ENCODE measurements around the gene PPP1R1C.

GRCh38 chr2:182117196-182117595 lies 131.5 kb downstream of the PPP1R1C start:
- TF ChIP-seq CTCF (IDR thresholded peaks at IDR 0.05) (no peak), POLR2A (IDR thresholded peaks at IDR 0.05; ENCODE audit: low read depth) (no peak), POLR2AphosphoS5 (IDR thresholded peaks at IDR 0.05) (no peak), EP300 (IDR thresholded peaks at IDR 0.05) (no peak)

All from esophagus muscularis mucosa (tissue), 4 donors.